ENCODE results near the gene THG1L.

THG1L gene

GRCh38 chr5:157766902-157767301, 35.7 kb downstream of the THG1L start:
- Histone ChIP-seq H3K9ac (ENCODE audit: low read length) (no peak overlapping the region), H3K36me3 (ENCODE audit: insufficient read depth, low read length) (no peaks in the 10 kb centered on the region), H3K4me2 (ENCODE audit: low read length) (no peak overlapping the region), H3K9me3 (ENCODE audit: low read length) (no peaks in the 10 kb centered on the region), H3K4me3 (ENCODE audit: low read depth, low read length, poor library complexity, severe bottlenecking) (no peak overlapping the region), H3K9me2 (ENCODE audit: low read depth, low read length) (no peaks in the 10 kb centered on the region), H2AFZ (ENCODE audit: low read length) (no peak overlapping the region), H3K27ac (ENCODE audit: low read depth, low read length, poor library complexity, severe bottlenecking) (no peak overlapping the region), H3F3A (ENCODE audit: insufficient read depth, low read length) (no peaks in the 10 kb centered on the region), H3K79me2 (ENCODE audit: insufficient read depth, low read length) (no peaks in the 10 kb centered on the region), H4K20me1 (ENCODE audit: insufficient read depth, low read length) (no peaks in the 10 kb centered on the region), H3K27me3 (ENCODE audit: insufficient read depth, low read length) (peaks cover 10% of the 10 kb centered on the region; the same call in 1 of the 2 replicates), H3K4me1 (ENCODE audit: insufficient read depth, low read length, severe bottlenecking) (no peaks in the 10 kb centered on the region)
- TF ChIP-seq EZH2 (IDR thresholded peaks at IDR 0.05; ENCODE audit: borderline replicate concordance, low read length): no peak
- TF ChIP-seq, protein P1, sequence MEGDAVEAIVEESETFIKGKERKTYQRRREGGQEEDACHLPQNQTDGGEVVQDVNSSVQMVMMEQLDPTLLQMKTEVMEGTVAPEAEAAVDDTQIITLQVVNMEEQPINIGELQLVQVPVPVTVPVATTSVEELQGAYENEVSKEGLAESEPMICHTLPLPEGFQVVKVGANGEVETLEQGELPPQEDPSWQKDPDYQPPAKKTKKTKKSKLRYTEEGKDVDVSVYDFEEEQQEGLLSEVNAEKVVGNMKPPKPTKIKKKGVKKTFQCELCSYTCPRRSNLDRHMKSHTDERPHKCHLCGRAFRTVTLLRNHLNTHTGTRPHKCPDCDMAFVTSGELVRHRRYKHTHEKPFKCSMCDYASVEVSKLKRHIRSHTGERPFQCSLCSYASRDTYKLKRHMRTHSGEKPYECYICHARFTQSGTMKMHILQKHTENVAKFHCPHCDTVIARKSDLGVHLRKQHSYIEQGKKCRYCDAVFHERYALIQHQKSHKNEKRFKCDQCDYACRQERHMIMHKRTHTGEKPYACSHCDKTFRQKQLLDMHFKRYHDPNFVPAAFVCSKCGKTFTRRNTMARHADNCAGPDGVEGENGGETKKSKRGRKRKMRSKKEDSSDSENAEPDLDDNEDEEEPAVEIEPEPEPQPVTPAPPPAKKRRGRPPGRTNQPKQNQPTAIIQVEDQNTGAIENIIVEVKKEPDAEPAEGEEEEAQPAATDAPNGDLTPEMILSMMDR (IDR thresholded peaks at IDR 0.05; ENCODE audit: low read length): no peak

- Histone ChIP-seq H3K27ac (ENCODE audit: low read depth, low read length, poor library complexity, severe bottlenecking) (no peak overlapping the region), H3K4me2 (ENCODE audit: low read length) (no peak overlapping the region)
- TF ChIP-seq, protein P1 (IDR thresholded peaks at IDR 0.05; ENCODE audit: low read length): no peak
- TF ChIP-seq EZH2 (IDR thresholded peaks at IDR 0.05; ENCODE audit: borderline replicate concordance, low read length): no peak
These were observed 36.5 kb downstream of the THG1L start for GRCh38 chr5:157767689-157768088.

GRCh38 chr5:157770665-157771064, 39.4 kb downstream of the THG1L start:
- no peaks in the 10 kb centered on the region for H3K9me3 ChIP-seq (ENCODE audit: low read length)
- H3K9me2 ChIP-seq (ENCODE audit: low read depth, low read length): no peaks in the 10 kb centered on the region
- no peak overlapping the region for H2AFZ ChIP-seq (ENCODE audit: low read length)
- no peaks in the 10 kb centered on the region for H3K79me2 ChIP-seq (ENCODE audit: insufficient read depth, low read length)
- no peaks in the 10 kb centered on the region for H3K4me1 ChIP-seq (ENCODE audit: insufficient read depth, low read length, severe bottlenecking)
- H3F3A ChIP-seq (ENCODE audit: insufficient read depth, low read length): no peaks in the 10 kb centered on the region
- H3K27me3 ChIP-seq (ENCODE audit: insufficient read depth, low read length): peaks cover 10% of the 10 kb centered on the region; the same call in 1 of the 2 replicates
- no peak overlapping the region for H3K4me2 ChIP-seq (ENCODE audit: low read length)
- H3K4me3 ChIP-seq (ENCODE audit: low read depth, low read length, poor library complexity, severe bottlenecking): no peak overlapping the region
- H3K36me3 ChIP-seq (ENCODE audit: insufficient read depth, low read length): no peaks in the 10 kb centered on the region
- no peaks in the 10 kb centered on the region for H4K20me1 ChIP-seq (ENCODE audit: insufficient read depth, low read length)
- H3K9ac ChIP-seq (ENCODE audit: low read length): no peak overlapping the region
- no peak for TF ChIP-seq EZH2 (IDR thresholded peaks at IDR 0.05; ENCODE audit: borderline replicate concordance, low read length)
- TF ChIP-seq, protein P1 (IDR thresholded peaks at IDR 0.05; ENCODE audit: low read length): no peak
- H3K27ac ChIP-seq (ENCODE audit: low read depth, low read length, poor library complexity, severe bottlenecking): no peak overlapping the region

More at GRCh38 chr5:157767689-157768088, 36.5 kb downstream of the THG1L start:
- Histone ChIP-seq H3K4me1 (ENCODE audit: insufficient read depth, low read length, severe bottlenecking) (no peaks in the 10 kb centered on the region), H3K9me2 (ENCODE audit: low read depth, low read length) (no peaks in the 10 kb centered on the region), H3K9me3 (ENCODE audit: low read length) (no peaks in the 10 kb centered on the region), H3F3A (ENCODE audit: insufficient read depth, low read length) (no peaks in the 10 kb centered on the region), H3K9ac (ENCODE audit: low read length) (no peak overlapping the region), H2AFZ (ENCODE audit: low read length) (no peak overlapping the region), H3K27me3 (ENCODE audit: insufficient read depth, low read length) (peaks cover 10% of the 10 kb centered on the region; the same call in 1 of the 2 replicates), H3K36me3 (ENCODE audit: insufficient read depth, low read length) (no peaks in the 10 kb centered on the region), H4K20me1 (ENCODE audit: insufficient read depth, low read length) (no peaks in the 10 kb centered on the region), H3K4me3 (ENCODE audit: low read depth, low read length, poor library complexity, severe bottlenecking) (no peak overlapping the region), H3K79me2 (ENCODE audit: insufficient read depth, low read length) (no peaks in the 10 kb centered on the region)
